PFSK-1 (cell line): ENCODE data around the gene LTBP1.

Experiments
- FOXP2 ChIP-seq: optimal IDR thresholded peaks from 2 replicates; pipeline ENCODE3; 2011; ENCODE audit warnings: borderline replicate concordance, control low read depth, inconsistent platforms; ENCODE audit not compliant: insufficient read depth; ENCODE audit errors: extremely low read length, extremely low read depth
- REST ChIP-seq, 2 experiments: IDR thresholded peaks; 2 replicates each; pipeline versions ENCODE4 v1.6.1 to v1.8.0; 2011 to 2012; ENCODE audit warnings: low read depth in 2 of 2, low read length in 2 of 2, control low read depth in 1 of 2, inconsistent platforms in 1 of 2, mild to moderate bottlenecking in 1 of 2, moderate library complexity in 1 of 2; ENCODE audit not compliant: insufficient read depth in 1 of 2
- SIN3A ChIP-seq: IDR thresholded peaks from 2 replicates; pipeline ENCODE4 v1.6.1; 2012; ENCODE audit warnings: mild to moderate bottlenecking, low read length, moderate library complexity, borderline replicate concordance; ENCODE audit not compliant: insufficient read depth

- TF ChIP-seq REST (IDR thresholded peaks at IDR 0.05; ENCODE audit: insufficient read depth in 1 of 2, low read depth in 2 of 2, low read length in 2 of 2) (no peak), FOXP2 (no peak), SIN3A (no peak)
Measured at GRCh38 chr2:33020883-33021282, 74.1 kb downstream of the LTBP1 start.
